Epithelial cell of proximal tubule (primary cell): ENCODE measurements around the gene NDUFA1. TPM values are rescaled to one million over a fixed set of nuclear protein-coding genes. Genes with fewer than 3 reads are reported as not detected.
"Not testable (repeated sequence)": the region's sequence is repeated elsewhere in the genome, so short reads cannot be mapped to it uniquely, and the experiment has no call there.

ENCODE experiments used
- DNase-seq: peaks from one replicate; pipeline ENCODE4 v3.0.0-alpha.2; 2011; ENCODE audit warnings: low read depth
- H3K4me3 ChIP-seq: 2 replicates; pipeline ENCODE4 v1.5.1; 2011; ENCODE audit warnings: low read depth, mild to moderate bottlenecking, low read length
- total RNA-seq: library from RNA; depleted of rRNA; stranded (reverse); fragments of >200 nt; gene quantifications from 2 replicates; pipeline ENCODE4 v1.2.3, GENCODE V29; 2015
- TF ChIP-seq, protein P1 (sequence below): conservative IDR thresholded peaks from 2 replicates; pipeline ENCODE4 v1.5.1; 2012; ENCODE audit warnings: low read depth, mild to moderate bottlenecking, low read length

Gene NDUFA1
- 57.0 and 110 TPM in 2 replicates for total RNA-seq

DNA sequence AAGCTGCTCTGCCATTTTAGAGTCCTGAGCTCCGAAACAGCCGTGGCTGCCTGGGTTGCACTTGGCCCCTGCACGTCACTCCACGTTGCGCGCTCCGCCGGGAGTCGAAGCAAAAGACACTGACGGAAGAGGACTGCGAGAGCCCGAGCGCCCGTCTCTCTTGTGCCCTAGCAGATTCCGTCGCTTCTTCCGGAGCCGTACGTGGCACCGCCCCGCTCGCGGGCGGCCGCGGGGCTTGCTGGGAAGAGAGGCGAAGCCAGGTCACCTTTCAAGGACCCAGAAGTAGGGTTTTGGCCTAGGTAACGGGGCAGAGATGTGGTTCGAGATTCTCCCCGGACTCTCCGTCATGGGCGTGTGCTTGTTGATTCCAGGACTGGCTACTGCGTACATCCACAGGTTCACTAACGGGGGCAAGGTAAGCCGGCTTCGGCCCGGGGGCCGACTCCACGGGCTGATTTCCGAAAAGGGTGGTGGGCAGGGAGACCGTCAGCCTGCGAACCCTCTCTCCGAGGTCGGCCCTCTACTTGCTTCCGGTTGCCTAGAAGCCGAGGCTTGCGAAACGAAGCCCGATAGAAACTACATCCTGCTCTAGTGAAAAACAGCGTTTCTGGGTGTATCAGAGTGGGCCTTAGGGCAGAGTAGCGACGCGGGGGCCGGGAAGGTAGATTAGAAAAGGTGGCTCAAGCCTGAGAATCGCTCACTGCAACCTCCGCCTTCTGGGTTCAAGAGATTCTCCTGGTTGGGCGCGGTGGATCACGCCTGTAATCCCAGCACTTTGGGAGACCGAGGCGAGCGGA, at the start of gene NDUFA1, which contains the start of gene RNF113A:
Gene NDUFA1, plus strand, starts transcription at position 234 of the 797 bp plus-strand sequence. Its CDS starts 80 bp downstream, at position 314.
Gene RNF113A, minus strand, starts transcription at position 135 of the 797 bp plus-strand sequence. Its CDS starts 120 bp downstream, at position 15.
- TF ChIP-seq, protein P1, sequence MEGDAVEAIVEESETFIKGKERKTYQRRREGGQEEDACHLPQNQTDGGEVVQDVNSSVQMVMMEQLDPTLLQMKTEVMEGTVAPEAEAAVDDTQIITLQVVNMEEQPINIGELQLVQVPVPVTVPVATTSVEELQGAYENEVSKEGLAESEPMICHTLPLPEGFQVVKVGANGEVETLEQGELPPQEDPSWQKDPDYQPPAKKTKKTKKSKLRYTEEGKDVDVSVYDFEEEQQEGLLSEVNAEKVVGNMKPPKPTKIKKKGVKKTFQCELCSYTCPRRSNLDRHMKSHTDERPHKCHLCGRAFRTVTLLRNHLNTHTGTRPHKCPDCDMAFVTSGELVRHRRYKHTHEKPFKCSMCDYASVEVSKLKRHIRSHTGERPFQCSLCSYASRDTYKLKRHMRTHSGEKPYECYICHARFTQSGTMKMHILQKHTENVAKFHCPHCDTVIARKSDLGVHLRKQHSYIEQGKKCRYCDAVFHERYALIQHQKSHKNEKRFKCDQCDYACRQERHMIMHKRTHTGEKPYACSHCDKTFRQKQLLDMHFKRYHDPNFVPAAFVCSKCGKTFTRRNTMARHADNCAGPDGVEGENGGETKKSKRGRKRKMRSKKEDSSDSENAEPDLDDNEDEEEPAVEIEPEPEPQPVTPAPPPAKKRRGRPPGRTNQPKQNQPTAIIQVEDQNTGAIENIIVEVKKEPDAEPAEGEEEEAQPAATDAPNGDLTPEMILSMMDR: no peak
- peak within 1 kb of the TSS; percentile 81 for H3K4me3 ChIP-seq
- DNase-seq: no peak

DNA sequence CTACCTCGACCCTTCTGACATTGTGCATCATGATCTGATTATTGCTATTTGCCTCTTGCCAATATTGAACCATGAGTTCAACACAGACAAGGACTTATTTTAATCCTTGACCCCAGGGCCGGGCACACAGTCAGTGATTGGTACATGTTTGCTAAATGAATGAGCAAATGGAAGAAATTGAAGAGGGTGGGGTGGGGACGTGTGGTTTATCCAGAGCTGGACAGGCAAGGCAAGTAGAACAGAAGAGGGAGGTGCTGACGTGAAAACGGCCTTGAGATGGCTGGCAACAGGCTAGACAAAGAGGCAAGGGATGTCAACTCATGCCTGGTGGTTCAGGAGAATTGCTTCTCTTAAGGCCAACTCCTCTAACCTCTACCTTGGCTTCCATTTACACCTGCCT, 47.4 kb upstream of the NDUFA1 start:
- not testable (repeated sequence) for DNase-seq

DNA sequence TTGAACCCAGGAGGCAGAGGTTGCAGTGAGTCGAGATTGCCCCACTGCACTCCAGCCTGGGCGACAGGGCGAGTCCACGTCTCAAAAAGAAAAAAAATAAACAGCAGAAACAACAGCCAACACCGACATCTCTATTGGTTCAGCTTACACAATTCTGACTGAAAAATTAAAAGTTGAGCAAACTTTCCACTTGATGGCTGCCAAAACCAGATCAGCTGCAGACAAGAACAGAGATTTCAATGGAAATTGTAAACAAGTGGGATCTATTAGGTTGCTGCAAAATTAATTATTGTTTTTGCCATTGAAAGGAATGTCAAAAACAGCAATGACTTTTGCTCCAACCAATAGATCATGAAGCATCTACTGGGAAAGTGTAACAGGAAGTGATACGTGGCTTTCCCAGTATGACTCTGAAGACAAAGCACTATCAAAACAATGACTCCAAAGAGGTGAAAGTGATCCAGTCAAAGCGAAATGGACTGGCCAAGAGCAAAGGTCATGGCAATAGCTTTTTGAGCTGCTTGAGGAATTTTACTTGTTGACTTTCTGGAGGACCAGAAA, 45.2 kb upstream of the NDUFA1 start:
- H3K4me3 ChIP-seq: no peak overlapping the region
- peak; percentile 9 for DNase-seq
- TF ChIP-seq, protein P1: no peak

More for the DNA sequence above, 47.4 kb upstream of the NDUFA1 start:
- H3K4me3 ChIP-seq: not testable (repeated sequence)

DNA sequence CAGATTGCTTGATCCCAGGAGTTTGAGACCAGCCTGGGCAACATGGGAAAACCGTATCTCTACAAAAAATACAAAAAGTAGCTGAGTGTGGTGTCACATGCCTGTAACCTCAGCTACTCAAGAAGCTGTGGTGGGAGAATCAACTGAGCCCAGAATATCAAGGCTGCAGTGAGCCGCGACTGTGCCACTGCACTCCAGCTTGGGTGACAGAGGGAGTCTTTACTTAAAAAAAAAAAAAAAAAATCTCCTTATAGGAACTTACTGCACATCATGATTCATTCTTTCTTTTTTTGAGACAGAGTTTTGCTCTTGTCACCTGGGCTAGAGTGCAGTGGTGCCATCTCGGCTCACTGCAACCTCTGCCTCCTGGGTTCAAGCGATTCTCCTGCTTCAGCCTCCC, 43.2 kb upstream of the NDUFA1 start:
- TF ChIP-seq, protein P1: no peak
- H3K4me3 ChIP-seq: no peak overlapping the region
- DNase-seq: no peak

DNA sequence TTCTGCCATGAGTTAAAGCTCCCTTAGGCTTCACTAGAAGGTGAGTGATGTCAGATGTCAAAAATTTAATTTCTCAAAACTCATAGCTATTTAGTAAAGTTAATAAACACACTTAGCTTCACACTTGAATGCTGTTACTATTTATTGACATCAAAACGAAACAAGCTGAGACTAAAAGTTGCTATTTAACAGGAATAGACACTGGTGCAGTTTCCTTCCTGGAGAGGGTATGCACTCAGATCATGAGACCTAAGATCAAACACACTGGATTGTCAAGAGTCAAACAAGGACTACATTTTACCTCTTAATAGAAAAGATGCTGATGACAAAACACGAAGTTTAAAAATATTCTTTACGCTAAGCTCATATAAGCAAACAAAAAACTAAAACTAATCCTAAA, 37.7 kb upstream of the NDUFA1 start:
- H3K4me3 ChIP-seq: no peak overlapping the region
- TF ChIP-seq, protein P1: no peak
- DNase-seq: no peak

DNA sequence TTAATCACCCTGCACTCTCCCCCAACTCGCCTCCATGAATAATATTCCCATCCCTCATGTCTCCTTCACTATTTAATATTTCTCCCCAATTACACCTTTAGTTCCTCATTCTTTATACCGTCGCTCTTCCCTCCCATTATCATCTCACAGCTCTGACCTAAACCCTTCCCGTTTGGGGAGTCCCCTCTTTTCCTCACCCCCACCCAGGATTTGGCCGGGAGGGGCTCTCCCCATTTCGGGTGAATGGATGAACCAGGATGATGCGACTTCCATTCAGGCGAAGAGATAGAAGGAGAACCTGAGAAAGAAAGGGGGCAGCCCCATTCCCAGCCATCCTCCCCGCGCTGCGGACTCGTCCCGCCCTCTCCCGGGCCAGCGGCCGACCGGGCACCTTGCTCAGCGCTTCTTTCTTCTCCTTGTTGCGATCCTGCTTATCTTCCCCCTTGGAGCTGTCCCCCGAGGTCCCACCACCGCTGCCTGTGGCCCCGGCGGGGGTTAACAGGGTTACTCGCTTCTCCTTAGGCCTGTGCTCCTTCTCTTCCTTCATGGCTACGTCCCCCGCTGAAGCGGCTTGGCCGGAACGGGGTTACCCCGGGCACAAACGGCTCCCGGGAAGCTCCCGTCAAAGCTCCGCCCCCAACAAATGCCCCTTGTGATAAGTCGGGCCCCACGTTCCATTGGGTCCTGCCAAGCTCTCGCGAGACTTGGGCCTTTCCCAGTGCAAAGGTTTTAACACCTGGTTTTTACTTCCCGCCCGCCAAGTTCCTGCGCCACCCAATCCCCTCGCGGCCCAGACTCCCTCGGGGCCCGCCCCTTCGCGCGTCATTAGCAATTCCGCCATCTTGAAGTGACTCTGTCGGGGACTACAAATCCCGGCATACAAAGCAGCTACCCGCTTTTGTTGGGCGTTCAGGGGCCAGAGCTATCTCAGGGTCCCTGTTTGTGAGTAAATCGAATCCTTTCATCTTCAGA, 19.0 kb upstream of the NDUFA1 start, which contains the start of gene UPF3B:
Gene UPF3B, minus strand, starts transcription at position 582 of the 972 bp plus-strand sequence. Its CDS starts 35 bp downstream, at position 547.
- DNase-seq: peak; percentile 84
- TF ChIP-seq, protein P1: no peak
- peak within 1 kb of the TSS; percentile 79 for H3K4me3 ChIP-seq
